ENCODE data around the gene JKAMP.

GRCh38 chr14:59510001-59510400 is 25.7 kb downstream of the JKAMP start:
- TF ChIP-seq CTCF (IDR thresholded peaks at IDR 0.05; ENCODE audit: low read depth, low read length, missing input control) (no peak), HNF4A (conservative IDR thresholded peaks at IDR 0.05) (no peak)
